ENCODE measurements around the gene CNIH2.

GRCh38 chr11:66324664-66325063, 46.7 kb downstream of the CNIH2 start:
- no peak for TF ChIP-seq CTCF (IDR thresholded peaks at IDR 0.05; ENCODE audit: low read length)
- TF ChIP-seq EZH2 (optimal IDR thresholded peaks at IDR 0.05; ENCODE audit: low read depth, low read length): no peak

Measured in MM.1S (cell line).